HEK293 (cell line): ENCODE data around the gene CMPK1.

Experiments
- CTCF ChIA-PET: fragments of 350-600 bp; formaldehyde crosslinking; extraction: SDS; loops from one replicate; lab custom pipeline; 2021; ENCODE audit warnings: antibody characterized with exemption; lab: Yijun Ruan, JAX
- POLR2A ChIA-PET: fragments of 300-600 bp; formaldehyde crosslinking; extraction: SDS; loops from one replicate; lab custom pipeline; 2020; ENCODE audit warnings: antibody characterized with exemption, inconsistent platforms; lab: Yijun Ruan, JAX
- H3K27ac ChIP-seq: fragments of 200-500 bp; sonication (Bioruptor generic); 2 replicates; pipeline ENCODE4 v1.5.1; 2014; ENCODE audit warnings: low read depth, low read length, control low read depth, inconsistent platforms; ENCODE audit errors: extremely low read depth
- H3K36me3 ChIP-seq, 2 experiments: fragments of 200-500 bp in 1 of 2; sonication (Bioruptor generic) in 1 of 2; 1 replicate in 1 of 2; 2 replicates in 1 of 2; pipeline ENCODE4 v1.5.1; 2014 to 2017; ENCODE audit warnings: inconsistent platforms in 2 of 2, low read length in 2 of 2; ENCODE audit not compliant: control insufficient read depth in 2 of 2, insufficient read depth in 1 of 2
- H3K4me1 ChIP-seq: fragments of 200-500 bp; sonication (Bioruptor generic); 2 replicates; pipeline ENCODE4 v1.5.1; 2014; ENCODE audit warnings: mild to moderate bottlenecking, low read length, inconsistent platforms; ENCODE audit not compliant: control insufficient read depth, insufficient read depth
- H3K4me3 ChIP-seq: 2 replicates; pipeline ENCODE4 v1.5.1; 2011; ENCODE audit warnings: low read depth, mild to moderate bottlenecking, control low read depth, low read length, moderate library complexity
- H3K9me3 ChIP-seq: fragments of 200-500 bp; sonication (Bioruptor generic); 2 replicates; pipeline ENCODE4 v1.5.1; 2014; ENCODE audit warnings: low read depth, low read length, inconsistent platforms; ENCODE audit not compliant: control insufficient read depth, insufficient read depth
- EGR2 ChIP-seq: fragments of 450-650 bp; formaldehyde crosslinking; IDR thresholded peaks from 2 replicates; pipeline ENCODE4 v1.5.1; 2016; ENCODE audit warnings: low read depth, missing biosample characterization, missing genetic modification characterization
- FEZF1 ChIP-seq: fragments of 450-650 bp; formaldehyde crosslinking; IDR thresholded peaks from 2 replicates; pipeline ENCODE4 v1.5.1; 2016; ENCODE audit warnings: missing biosample characterization, missing genetic modification characterization
- HOXA7 ChIP-seq: sonication (generic); formaldehyde crosslinking; IDR thresholded peaks from 2 replicates; pipeline ENCODE4 v1.8.1; 2022; ENCODE audit warnings: missing genetic modification reagents, borderline replicate concordance
- HOXD13 ChIP-seq: sonication (generic); formaldehyde crosslinking; IDR thresholded peaks from 2 replicates; pipeline ENCODE4 v1.8.0; 2022; ENCODE audit warnings: missing genetic modification reagents, borderline replicate concordance
- MEIS1 ChIP-seq: sonication (generic); formaldehyde crosslinking; IDR thresholded peaks from 2 replicates; pipeline ENCODE4 v1.8.1; 2022; ENCODE audit warnings: missing genetic modification reagents, mild to moderate bottlenecking, borderline replicate concordance
- OVOL3 ChIP-seq: fragments of 450-650 bp; formaldehyde crosslinking; IDR thresholded peaks from 2 replicates; pipeline ENCODE4 v1.5.1; 2016; ENCODE audit warnings: missing biosample characterization, missing genetic modification characterization
- REPIN1 ChIP-seq: fragments of 450-650 bp; formaldehyde crosslinking; IDR thresholded peaks from 2 replicates; pipeline ENCODE4 v1.5.1; 2017; ENCODE audit warnings: missing biosample characterization, missing genetic modification characterization, low read depth
- ZBTB17 ChIP-seq: fragments of 450-650 bp; formaldehyde crosslinking; IDR thresholded peaks from 2 replicates; pipeline ENCODE4 v1.5.1; 2016; ENCODE audit warnings: missing biosample characterization, missing genetic modification characterization
- ZBTB8A ChIP-seq: fragments of 450-650 bp; formaldehyde crosslinking; IDR thresholded peaks from 2 replicates; pipeline ENCODE4 v1.5.1; 2016; ENCODE audit warnings: missing biosample characterization, missing genetic modification characterization
- ZFHX2 ChIP-seq: fragments of 450-650 bp; formaldehyde crosslinking; conservative IDR thresholded peaks from 2 replicates; pipeline ENCODE4 v1.5.1; 2016; ENCODE audit warnings: missing biosample characterization, missing genetic modification characterization
- ZNF423 ChIP-seq: fragments of 450-650 bp; formaldehyde crosslinking; IDR thresholded peaks from 2 replicates; pipeline ENCODE4 v1.5.1; 2016; ENCODE audit warnings: missing biosample characterization, missing genetic modification characterization
- ZNF501 ChIP-seq: fragments of 450-650 bp; formaldehyde crosslinking; IDR thresholded peaks from 2 replicates; pipeline ENCODE4 v1.5.1; 2016; ENCODE audit warnings: missing biosample characterization, missing genetic modification characterization
- ZNF530 ChIP-seq: fragments of 450-650 bp; formaldehyde crosslinking; IDR thresholded peaks from 2 replicates; pipeline ENCODE4 v1.5.1; 2016; ENCODE audit warnings: low read depth, missing biosample characterization, missing genetic modification characterization
- ZNF600 ChIP-seq: fragments of 450-650 bp; formaldehyde crosslinking; IDR thresholded peaks from 2 replicates; pipeline ENCODE4 v1.5.1; 2016; ENCODE audit warnings: missing biosample characterization, missing genetic modification characterization
- ZNF610 ChIP-seq: fragments of 450-650 bp; formaldehyde crosslinking; IDR thresholded peaks from 2 replicates; pipeline ENCODE4 v1.5.1; 2016; ENCODE audit warnings: missing biosample characterization, missing genetic modification characterization, borderline replicate concordance
- ZNF621 ChIP-seq: fragments of 450-650 bp; formaldehyde crosslinking; IDR thresholded peaks from 2 replicates; pipeline ENCODE4 v1.5.1; 2017; ENCODE audit warnings: missing biosample characterization, missing genetic modification characterization
- ZNF624 ChIP-seq: fragments of 450-650 bp; formaldehyde crosslinking; IDR thresholded peaks from 2 replicates; pipeline ENCODE4 v1.5.1; 2017; ENCODE audit warnings: missing biosample characterization, missing genetic modification characterization
- ZNF629 ChIP-seq: fragments of 450-650 bp; formaldehyde crosslinking; IDR thresholded peaks from 2 replicates; pipeline ENCODE4 v1.5.1; 2017; ENCODE audit warnings: missing biosample characterization, missing genetic modification characterization
- ZNF830 ChIP-seq: fragments of 450-650 bp; IDR thresholded peaks from 2 replicates; pipeline ENCODE4 v1.5.0; 2018; ENCODE audit warnings: missing biosample characterization, missing genetic modification characterization, low read depth, mild to moderate bottlenecking, moderate library complexity
- TF ChIP-seq, protein P1 (sequence below): fragments of 450-650 bp; IDR thresholded peaks from 2 replicates; pipeline ENCODE4 v1.5.1; 2018; ENCODE audit warnings: missing biosample characterization, missing genetic modification characterization
- TF ChIP-seq, protein P2 (sequence below): fragments of 450-650 bp; formaldehyde crosslinking; IDR thresholded peaks from 2 replicates; pipeline ENCODE4 v1.5.1; 2017; ENCODE audit warnings: missing biosample characterization, missing genetic modification characterization
- TF ChIP-seq, protein P3 (sequence below): fragments of 450-650 bp; formaldehyde crosslinking; IDR thresholded peaks from 2 replicates; pipeline ENCODE4 v1.5.1; 2016; ENCODE audit warnings: missing biosample characterization, missing genetic modification characterization
- TF ChIP-seq, protein P4 (sequence below): fragments of 450-650 bp; formaldehyde crosslinking; IDR thresholded peaks from 2 replicates; pipeline ENCODE4 v1.5.1; 2016; ENCODE audit warnings: missing biosample characterization, missing genetic modification characterization
- TF ChIP-seq, protein P5 (sequence below): fragments of 450-650 bp; formaldehyde crosslinking; IDR thresholded peaks from 2 replicates; pipeline ENCODE4 v1.5.1; 2016; ENCODE audit warnings: missing biosample characterization, missing genetic modification characterization, borderline replicate concordance

Gene CMPK1

DNA sequence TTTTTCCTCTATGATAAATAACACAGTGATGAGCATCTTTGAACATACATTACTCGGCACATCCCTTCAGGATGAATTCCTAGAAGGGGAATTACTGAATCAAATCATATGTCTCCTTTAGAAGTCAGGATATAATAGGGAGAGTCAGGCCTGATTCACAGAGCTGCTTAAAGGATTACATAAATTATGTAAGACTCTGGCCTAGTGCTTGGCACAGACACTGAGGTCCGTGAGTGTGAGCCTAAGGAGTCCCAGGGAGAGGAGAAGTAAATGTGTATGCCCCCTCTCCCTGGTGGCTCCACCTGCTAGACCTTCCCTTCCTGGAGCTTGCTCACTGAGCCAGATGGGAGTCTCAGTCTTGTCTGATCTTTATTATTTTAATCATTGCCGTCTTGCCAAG, 73.9 kb downstream of the CMPK1 start (continued):
- TF ChIP-seq MEIS1 (CRISPR knock-in tag) = no peak
- no peak for TF ChIP-seq HOXD13 (CRISPR knock-in tag)

DNA sequence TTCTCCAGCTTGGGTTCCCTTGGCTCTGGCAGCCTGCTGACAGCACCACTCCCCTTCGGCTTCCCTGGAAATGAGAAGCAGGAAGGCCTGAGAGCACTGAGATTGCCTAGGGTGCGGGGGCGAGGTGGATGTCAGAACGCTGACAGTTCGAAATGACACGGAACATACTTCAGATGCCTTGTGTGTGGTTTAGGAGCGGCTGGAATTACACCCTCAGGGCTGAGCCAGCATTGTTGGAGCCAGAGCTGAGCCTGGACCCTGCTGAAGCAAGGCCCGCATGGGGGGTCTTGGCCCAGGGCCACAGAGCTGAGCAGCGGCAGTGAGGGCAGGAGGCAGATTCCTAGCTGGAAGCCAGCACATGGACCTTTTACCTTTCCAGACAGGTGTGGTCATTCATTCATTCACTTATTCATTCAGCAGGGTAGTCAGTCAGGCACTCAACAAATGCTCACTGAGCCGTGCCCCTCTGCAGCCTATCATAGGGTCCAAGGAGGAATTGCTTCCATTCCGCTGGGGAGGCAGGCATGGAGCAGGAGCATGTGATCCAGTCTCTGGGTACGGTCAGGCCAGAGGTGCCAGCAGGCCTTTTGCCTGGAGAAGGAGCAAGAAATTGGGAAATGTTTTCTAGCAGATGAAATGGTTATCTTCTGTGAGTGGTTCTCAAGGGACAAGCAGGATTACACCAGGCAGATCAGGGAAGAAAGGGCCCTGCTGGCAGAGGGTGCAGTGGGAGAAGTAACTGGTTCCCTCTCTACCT, 75.9 kb downstream of the CMPK1 start:
- Histone ChIP-seq H3K4me1 (no peaks in the 10 kb centered on the region), H3K36me3 (no peaks in the 10 kb centered on the region), H3K4me3 (no peak overlapping the region), H3K27ac (no peak overlapping the region), H3K9me3 (no peaks in the 10 kb centered on the region)
- ChIA-PET POLR2A (interaction anchor here (1.8 kb wide), 1 partner anchor 28 kb away, joined by 5 read pairs; the partner anchor contains the start of gene FOXD2), CTCF (interaction anchor here (0.7 to 3.5 kb wide), 7 partner anchors 9 to 302 kb away, joined by 3 to 22 read pairs (median 3); no protein-coding TSS in a partner anchor)
- TF ChIP-seq FEZF1 (tag by site-specific recombination) (no peak), OVOL3 (tag by site-specific recombination) (no peak), ZBTB17 (no peak), REPIN1 (tag by site-specific recombination) (no peak), ZFHX2 (peak; percentile 69), ZNF610 (no peak), ZNF600 (tag by site-specific recombination) (peak; percentile 69; the same call in 1 of the 2 replicates), ZNF530 (tag by site-specific recombination) (no peak), ZNF423 (tag by site-specific recombination) (peak; percentile 29; the same call in 1 of the 2 replicates), EGR2 (tag by site-specific recombination) (0 out of 2 replicates have a peak, but pooled peaks have one; percentile 22), ZNF621 (no peak), ZBTB8A (tag by site-specific recombination) (peak; percentile 37; the same call in 1 of the 2 replicates), ZNF624 (tag by site-specific recombination) (no peak), ZNF830 (tag by site-specific recombination) (no peak), ZNF501 (tag by site-specific recombination) (no peak), HOXA7 (CRISPR knock-in tag) (no peak), ZNF629 (tag by site-specific recombination) (no peak)
- TF ChIP-seq, protein P1, sequence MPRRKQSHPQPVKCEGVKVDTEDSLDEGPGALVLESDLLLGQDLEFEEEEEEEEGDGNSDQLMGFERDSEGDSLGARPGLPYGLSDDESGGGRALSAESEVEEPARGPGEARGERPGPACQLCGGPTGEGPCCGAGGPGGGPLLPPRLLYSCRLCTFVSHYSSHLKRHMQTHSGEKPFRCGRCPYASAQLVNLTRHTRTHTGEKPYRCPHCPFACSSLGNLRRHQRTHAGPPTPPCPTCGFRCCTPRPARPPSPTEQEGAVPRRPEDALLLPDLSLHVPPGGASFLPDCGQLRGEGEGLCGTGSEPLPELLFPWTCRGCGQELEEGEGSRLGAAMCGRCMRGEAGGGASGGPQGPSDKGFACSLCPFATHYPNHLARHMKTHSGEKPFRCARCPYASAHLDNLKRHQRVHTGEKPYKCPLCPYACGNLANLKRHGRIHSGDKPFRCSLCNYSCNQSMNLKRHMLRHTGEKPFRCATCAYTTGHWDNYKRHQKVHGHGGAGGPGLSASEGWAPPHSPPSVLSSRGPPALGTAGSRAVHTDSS (tag by site-specific recombination) = no peak
- TF ChIP-seq, protein P2, sequence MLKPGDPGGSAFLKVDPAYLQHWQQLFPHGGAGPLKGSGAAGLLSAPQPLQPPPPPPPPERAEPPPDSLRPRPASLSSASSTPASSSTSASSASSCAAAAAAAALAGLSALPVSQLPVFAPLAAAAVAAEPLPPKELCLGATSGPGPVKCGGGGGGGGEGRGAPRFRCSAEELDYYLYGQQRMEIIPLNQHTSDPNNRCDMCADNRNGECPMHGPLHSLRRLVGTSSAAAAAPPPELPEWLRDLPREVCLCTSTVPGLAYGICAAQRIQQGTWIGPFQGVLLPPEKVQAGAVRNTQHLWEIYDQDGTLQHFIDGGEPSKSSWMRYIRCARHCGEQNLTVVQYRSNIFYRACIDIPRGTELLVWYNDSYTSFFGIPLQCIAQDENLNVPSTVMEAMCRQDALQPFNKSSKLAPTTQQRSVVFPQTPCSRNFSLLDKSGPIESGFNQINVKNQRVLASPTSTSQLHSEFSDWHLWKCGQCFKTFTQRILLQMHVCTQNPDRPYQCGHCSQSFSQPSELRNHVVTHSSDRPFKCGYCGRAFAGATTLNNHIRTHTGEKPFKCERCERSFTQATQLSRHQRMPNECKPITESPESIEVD = no peak
- TF ChIP-seq, protein P3, sequence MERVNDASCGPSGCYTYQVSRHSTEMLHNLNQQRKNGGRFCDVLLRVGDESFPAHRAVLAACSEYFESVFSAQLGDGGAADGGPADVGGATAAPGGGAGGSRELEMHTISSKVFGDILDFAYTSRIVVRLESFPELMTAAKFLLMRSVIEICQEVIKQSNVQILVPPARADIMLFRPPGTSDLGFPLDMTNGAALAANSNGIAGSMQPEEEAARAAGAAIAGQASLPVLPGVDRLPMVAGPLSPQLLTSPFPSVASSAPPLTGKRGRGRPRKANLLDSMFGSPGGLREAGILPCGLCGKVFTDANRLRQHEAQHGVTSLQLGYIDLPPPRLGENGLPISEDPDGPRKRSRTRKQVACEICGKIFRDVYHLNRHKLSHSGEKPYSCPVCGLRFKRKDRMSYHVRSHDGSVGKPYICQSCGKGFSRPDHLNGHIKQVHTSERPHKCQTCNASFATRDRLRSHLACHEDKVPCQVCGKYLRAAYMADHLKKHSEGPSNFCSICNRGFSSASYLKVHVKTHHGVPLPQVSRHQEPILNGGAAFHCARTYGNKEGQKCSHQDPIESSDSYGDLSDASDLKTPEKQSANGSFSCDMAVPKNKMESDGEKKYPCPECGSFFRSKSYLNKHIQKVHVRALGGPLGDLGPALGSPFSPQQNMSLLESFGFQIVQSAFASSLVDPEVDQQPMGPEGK (tag by site-specific recombination) = no peak
- TF ChIP-seq, protein P4, sequence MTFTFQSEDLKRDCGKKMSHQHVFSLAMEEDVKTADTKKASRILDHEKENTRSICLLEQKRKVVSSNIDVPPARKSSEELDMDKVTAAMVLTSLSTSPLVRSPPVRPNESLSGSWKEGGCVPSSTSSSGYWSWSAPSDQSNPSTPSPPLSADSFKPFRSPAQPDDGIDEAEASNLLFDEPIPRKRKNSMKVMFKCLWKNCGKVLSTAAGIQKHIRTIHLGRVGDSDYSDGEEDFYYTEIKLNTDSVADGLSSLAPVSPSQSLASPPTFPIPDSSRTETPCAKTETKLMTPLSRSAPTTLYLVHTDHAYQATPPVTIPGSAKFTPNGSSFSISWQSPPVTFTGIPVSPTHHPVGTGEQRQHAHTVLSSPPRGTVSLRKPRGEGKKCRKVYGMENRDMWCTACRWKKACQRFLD = no peak
- TF ChIP-seq, protein P5, sequence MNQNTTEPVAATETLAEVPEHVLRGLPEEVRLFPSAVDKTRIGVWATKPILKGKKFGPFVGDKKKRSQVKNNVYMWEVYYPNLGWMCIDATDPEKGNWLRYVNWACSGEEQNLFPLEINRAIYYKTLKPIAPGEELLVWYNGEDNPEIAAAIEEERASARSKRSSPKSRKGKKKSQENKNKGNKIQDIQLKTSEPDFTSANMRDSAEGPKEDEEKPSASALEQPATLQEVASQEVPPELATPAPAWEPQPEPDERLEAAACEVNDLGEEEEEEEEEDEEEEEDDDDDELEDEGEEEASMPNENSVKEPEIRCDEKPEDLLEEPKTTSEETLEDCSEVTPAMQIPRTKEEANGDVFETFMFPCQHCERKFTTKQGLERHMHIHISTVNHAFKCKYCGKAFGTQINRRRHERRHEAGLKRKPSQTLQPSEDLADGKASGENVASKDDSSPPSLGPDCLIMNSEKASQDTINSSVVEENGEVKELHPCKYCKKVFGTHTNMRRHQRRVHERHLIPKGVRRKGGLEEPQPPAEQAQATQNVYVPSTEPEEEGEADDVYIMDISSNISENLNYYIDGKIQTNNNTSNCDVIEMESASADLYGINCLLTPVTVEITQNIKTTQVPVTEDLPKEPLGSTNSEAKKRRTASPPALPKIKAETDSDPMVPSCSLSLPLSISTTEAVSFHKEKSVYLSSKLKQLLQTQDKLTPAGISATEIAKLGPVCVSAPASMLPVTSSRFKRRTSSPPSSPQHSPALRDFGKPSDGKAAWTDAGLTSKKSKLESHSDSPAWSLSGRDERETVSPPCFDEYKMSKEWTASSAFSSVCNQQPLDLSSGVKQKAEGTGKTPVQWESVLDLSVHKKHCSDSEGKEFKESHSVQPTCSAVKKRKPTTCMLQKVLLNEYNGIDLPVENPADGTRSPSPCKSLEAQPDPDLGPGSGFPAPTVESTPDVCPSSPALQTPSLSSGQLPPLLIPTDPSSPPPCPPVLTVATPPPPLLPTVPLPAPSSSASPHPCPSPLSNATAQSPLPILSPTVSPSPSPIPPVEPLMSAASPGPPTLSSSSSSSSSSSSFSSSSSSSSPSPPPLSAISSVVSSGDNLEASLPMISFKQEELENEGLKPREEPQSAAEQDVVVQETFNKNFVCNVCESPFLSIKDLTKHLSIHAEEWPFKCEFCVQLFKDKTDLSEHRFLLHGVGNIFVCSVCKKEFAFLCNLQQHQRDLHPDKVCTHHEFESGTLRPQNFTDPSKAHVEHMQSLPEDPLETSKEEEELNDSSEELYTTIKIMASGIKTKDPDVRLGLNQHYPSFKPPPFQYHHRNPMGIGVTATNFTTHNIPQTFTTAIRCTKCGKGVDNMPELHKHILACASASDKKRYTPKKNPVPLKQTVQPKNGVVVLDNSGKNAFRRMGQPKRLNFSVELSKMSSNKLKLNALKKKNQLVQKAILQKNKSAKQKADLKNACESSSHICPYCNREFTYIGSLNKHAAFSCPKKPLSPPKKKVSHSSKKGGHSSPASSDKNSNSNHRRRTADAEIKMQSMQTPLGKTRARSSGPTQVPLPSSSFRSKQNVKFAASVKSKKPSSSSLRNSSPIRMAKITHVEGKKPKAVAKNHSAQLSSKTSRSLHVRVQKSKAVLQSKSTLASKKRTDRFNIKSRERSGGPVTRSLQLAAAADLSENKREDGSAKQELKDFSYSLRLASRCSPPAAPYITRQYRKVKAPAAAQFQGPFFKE (tag by site-specific recombination) = no peak
